ENCODE data around the gene MIPEP. TPM values are rescaled to one million over a fixed set of nuclear protein-coding genes. Genes with fewer than 3 reads are reported as not detected.
A peak's percentile ranks its signal among the peaks of the same experiment; 100 is the strongest.

Gene MIPEP
- polyA plus RNA-seq, 1 donor (not counting 4 experiments of a cell fraction or from before 2014, with no cell fraction given), result 35.0 TPM

GRCh38 chr13:23715762-23716235 lies 173.4 kb downstream of the MIPEP start:
- Histone ChIP-seq H3K27ac (ENCODE audit: control insufficient read depth, insufficient read depth, low read length) (no peak overlapping the region), H3K27me3 (ENCODE audit: control insufficient read depth, extremely low read depth, insufficient read depth, low read length) (no peaks in the 10 kb centered on the region), H3K9me3 (ENCODE audit: control insufficient read depth, low read depth, low read length) (no peaks in the 10 kb centered on the region), H2AFZ (ENCODE audit: control insufficient read depth, low read length) (no peak overlapping the region), H3K4me1 (ENCODE audit: control insufficient read depth, extremely low read depth, insufficient read depth, low read length) (no peaks in the 10 kb centered on the region), H3K4me3 (ENCODE audit: control insufficient read depth in 2 of 3, extremely low read depth in 1 of 3, insufficient read depth in 2 of 3, low read depth in 1 of 3, low read length in 3 of 3) (no peak overlapping the region), H3K9me1 (ENCODE audit: control insufficient read depth, extremely low read depth, insufficient read depth, low read length) (no peaks in the 10 kb centered on the region), H3K9ac (ENCODE audit: control insufficient read depth, extremely low read depth, insufficient read depth, low read length) (no peak overlapping the region), H3K79me2 (ENCODE audit: control insufficient read depth, insufficient read depth, low read length) (no peaks in the 10 kb centered on the region), H4K20me1 (ENCODE audit: control insufficient read depth, extremely low read depth, insufficient read depth, low read length) (no peaks in the 10 kb centered on the region), H3K36me3 (ENCODE audit: control insufficient read depth in 2 of 2, extremely low read depth in 1 of 2, insufficient read depth in 2 of 2, low read length in 2 of 2) (no peaks in the 10 kb centered on the region), H3K4me2 (ENCODE audit: control insufficient read depth, extremely low read depth, insufficient read depth, low read depth, low read length) (no peak overlapping the region)
- FAIRE-seq (no peak), DNase-seq (ENCODE audit: low read depth, low spot score) (no peak)
- TF ChIP-seq, protein P1, sequence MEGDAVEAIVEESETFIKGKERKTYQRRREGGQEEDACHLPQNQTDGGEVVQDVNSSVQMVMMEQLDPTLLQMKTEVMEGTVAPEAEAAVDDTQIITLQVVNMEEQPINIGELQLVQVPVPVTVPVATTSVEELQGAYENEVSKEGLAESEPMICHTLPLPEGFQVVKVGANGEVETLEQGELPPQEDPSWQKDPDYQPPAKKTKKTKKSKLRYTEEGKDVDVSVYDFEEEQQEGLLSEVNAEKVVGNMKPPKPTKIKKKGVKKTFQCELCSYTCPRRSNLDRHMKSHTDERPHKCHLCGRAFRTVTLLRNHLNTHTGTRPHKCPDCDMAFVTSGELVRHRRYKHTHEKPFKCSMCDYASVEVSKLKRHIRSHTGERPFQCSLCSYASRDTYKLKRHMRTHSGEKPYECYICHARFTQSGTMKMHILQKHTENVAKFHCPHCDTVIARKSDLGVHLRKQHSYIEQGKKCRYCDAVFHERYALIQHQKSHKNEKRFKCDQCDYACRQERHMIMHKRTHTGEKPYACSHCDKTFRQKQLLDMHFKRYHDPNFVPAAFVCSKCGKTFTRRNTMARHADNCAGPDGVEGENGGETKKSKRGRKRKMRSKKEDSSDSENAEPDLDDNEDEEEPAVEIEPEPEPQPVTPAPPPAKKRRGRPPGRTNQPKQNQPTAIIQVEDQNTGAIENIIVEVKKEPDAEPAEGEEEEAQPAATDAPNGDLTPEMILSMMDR (optimal IDR thresholded peaks at IDR 0.05 in 1 of 3, IDR thresholded peaks at IDR 0.05 in 1 of 3, conservative IDR thresholded peaks at IDR 0.05 in 1 of 3; ENCODE audit: extremely low read depth in 1 of 3, insufficient read depth in 2 of 3, low read length in 3 of 3), result peak; percentile 32 to 81 (median 62)
- TF ChIP-seq EZH2 (IDR thresholded peaks at IDR 0.05; ENCODE audit: low read length), result no peak
- dilution Hi-C loops (cut with MboI; ENCODE audit: extremely low pct_ligation_motif_present, low sequenced_read_pairs), result no loop called here

DNA sequence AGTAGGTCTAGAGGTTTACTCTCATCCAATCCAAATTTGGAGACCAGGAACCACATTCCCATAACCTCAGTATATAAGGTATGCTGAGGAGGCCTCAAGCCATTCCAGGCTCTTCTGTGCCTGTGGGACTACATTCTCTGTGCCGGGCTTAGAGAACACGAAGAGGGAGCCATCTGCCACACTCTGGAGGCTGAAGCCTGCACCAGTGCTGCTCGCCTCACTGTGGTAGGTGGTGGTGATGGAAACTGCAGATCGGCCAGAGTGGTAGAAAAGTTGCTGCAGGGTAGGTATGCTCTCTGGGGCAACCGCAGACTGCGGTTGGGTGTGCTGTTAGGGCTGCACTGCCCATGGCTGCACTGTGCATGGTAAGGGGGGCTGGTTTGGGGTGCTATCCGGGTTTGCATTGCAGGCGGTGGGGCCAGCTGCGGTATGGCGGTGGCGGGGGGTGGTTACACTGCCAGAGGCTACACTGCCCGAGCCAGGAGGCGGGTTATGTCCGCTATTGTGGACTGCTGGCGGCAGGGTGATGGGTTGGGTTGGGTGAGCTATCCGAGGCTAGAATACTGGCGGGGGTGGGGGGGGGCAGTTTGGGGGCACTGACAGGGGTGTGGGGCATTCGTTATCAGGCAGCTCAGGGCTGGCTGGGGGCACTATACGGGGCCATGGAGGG lies 174.0 kb downstream of the MIPEP start:
- Histone ChIP-seq H3K4me3 (ENCODE audit: control insufficient read depth in 2 of 3, extremely low read depth in 1 of 3, insufficient read depth in 2 of 3, low read depth in 1 of 3, low read length in 3 of 3) (no peak overlapping the region), H3K27me3 (ENCODE audit: control insufficient read depth, extremely low read depth, insufficient read depth, low read length) (no peaks in the 10 kb centered on the region), H3K27ac (ENCODE audit: control insufficient read depth, insufficient read depth, low read length) (no peak overlapping the region), H2AFZ (ENCODE audit: control insufficient read depth, low read length) (no peak overlapping the region), H3K79me2 (ENCODE audit: control insufficient read depth, insufficient read depth, low read length) (no peaks in the 10 kb centered on the region), H3K9me3 (ENCODE audit: control insufficient read depth, low read depth, low read length) (no peaks in the 10 kb centered on the region), H3K9me1 (ENCODE audit: control insufficient read depth, extremely low read depth, insufficient read depth, low read length) (no peaks in the 10 kb centered on the region), H3K36me3 (ENCODE audit: control insufficient read depth in 2 of 2, extremely low read depth in 1 of 2, insufficient read depth in 2 of 2, low read length in 2 of 2) (no peaks in the 10 kb centered on the region), H3K9ac (ENCODE audit: control insufficient read depth, extremely low read depth, insufficient read depth, low read length) (no peak overlapping the region), H3K4me2 (ENCODE audit: control insufficient read depth, extremely low read depth, insufficient read depth, low read depth, low read length) (no peak overlapping the region), H4K20me1 (ENCODE audit: control insufficient read depth, extremely low read depth, insufficient read depth, low read length) (no peaks in the 10 kb centered on the region), H3K4me1 (ENCODE audit: control insufficient read depth, extremely low read depth, insufficient read depth, low read length) (no peaks in the 10 kb centered on the region)
- no peak for TF ChIP-seq EZH2 (IDR thresholded peaks at IDR 0.05; ENCODE audit: low read length)
- TF ChIP-seq, protein P1 (optimal IDR thresholded peaks at IDR 0.05 in 1 of 3, IDR thresholded peaks at IDR 0.05 in 1 of 3, conservative IDR thresholded peaks at IDR 0.05 in 1 of 3; ENCODE audit: extremely low read depth in 1 of 3, insufficient read depth in 2 of 3, low read length in 3 of 3), result no peak
- FAIRE-seq (no peak), DNase-seq (ENCODE audit: low read depth, low spot score) (no peak)
- dilution Hi-C loops (cut with MboI; ENCODE audit: extremely low pct_ligation_motif_present, low sequenced_read_pairs), result no loop called here
